ENCODE data around the gene UTS2R.
"Not testable (repeated sequence)": the region's sequence is repeated elsewhere in the genome, so short reads cannot be mapped to it uniquely, and the experiment has no call there.

The UTS2R gene

GRCh38 chr17:82355770-82356427, 15.7 kb upstream of the UTS2R start:
- no peak for FAIRE-seq

- no peak for FAIRE-seq
Measured at GRCh38 chr17:82356845-82357355, 14.7 kb upstream of the UTS2R start.

- FAIRE-seq = no peak
Measured at GRCh38 chr17:82357394-82357793, 14.2 kb upstream of the UTS2R start.

- FAIRE-seq = no peak
Measured at GRCh38 chr17:82358465-82359350, 12.9 kb upstream of the UTS2R start, which contains the start of gene TEX19. TEX19 (plus strand) TSS chr17:82359247; CDS start chr17:82362151, 2,904 bp downstream.

GRCh38 chr17:82359451-82360074, 12.0 kb upstream of the UTS2R start:
- not testable (repeated sequence) for FAIRE-seq

GRCh38 chr17:82361885-82362633, 9.5 kb upstream of the UTS2R start:
- FAIRE-seq = no peak

GRCh38 chr17:82365606-82366295, 5.8 kb upstream of the UTS2R start:
- FAIRE-seq = no peak

GRCh38 chr17:82366749-82367148, 4.8 kb upstream of the UTS2R start:
- no peak for FAIRE-seq

- no peak for FAIRE-seq
Measured at GRCh38 chr17:82367724-82368524, 3.6 kb upstream of the UTS2R start.

- no peak for FAIRE-seq
Measured at GRCh38 chr17:82369211-82369610, 2.4 kb upstream of the UTS2R start.

GRCh38 chr17:82370471-82371332, 863 bp upstream of the UTS2R start:
- no peak for FAIRE-seq

- FAIRE-seq = no peak
Measured at GRCh38 chr17:82372249-82373071, 895 bp downstream of the UTS2R start.

- not testable (repeated sequence) for FAIRE-seq
Measured at GRCh38 chr17:82373072-82373452, 1.5 kb downstream of the UTS2R start.

GRCh38 chr17:82373731-82374625, 2.4 kb downstream of the UTS2R start:
- FAIRE-seq = no peak

GRCh38 chr17:82374626-82375331, 3.2 kb downstream of the UTS2R start:
- no peak for FAIRE-seq

GRCh38 chr17:82375359-82376041, 3.9 kb downstream of the UTS2R start:
- no peak for FAIRE-seq
